Measurements from ENCODE around the gene PAM16. TPM values are rescaled to one million over a fixed set of nuclear protein-coding genes. Genes with fewer than 3 reads are reported as not detected.

Gene PAM16
- polyA plus RNA-seq, 1 donor from 2014 or later, result 145 TPM

- Histone ChIP-seq H2AFZ (ENCODE audit: low read depth, low read length) (no peak overlapping the region), H3K4me2 (ENCODE audit: low read length) (no peak overlapping the region), H3K36me3 (ENCODE audit: insufficient read depth, low read length) (no peaks in the 10 kb centered on the region), H3F3A (ENCODE audit: insufficient read depth, low read length, poor library complexity, severe bottlenecking) (no peaks in the 10 kb centered on the region), H3K9me2 (ENCODE audit: insufficient read depth, low read length) (no peaks in the 10 kb centered on the region), H3K4me3 (ENCODE audit: low read length) (no peak overlapping the region), H3K9me3 (ENCODE audit: low read length) (no peaks in the 10 kb centered on the region), H3K27ac (ENCODE audit: low read length) (no peak overlapping the region), H3K9ac (ENCODE audit: low read length) (no peak overlapping the region), H3K79me2 (replicated peaks; ENCODE audit: insufficient read depth, low read length) (no peaks in the 10 kb centered on the region), H4K20me1 (ENCODE audit: insufficient read depth) (no peaks in the 10 kb centered on the region), H3K27me3 (ENCODE audit: insufficient read depth, low read depth, low read length) (no peaks in the 10 kb centered on the region)
- no peak for TF ChIP-seq CTCF (IDR thresholded peaks at IDR 0.05; ENCODE audit: poor library complexity, severe bottlenecking)
Measured at GRCh38 chr16:4385789-4386450, 34.8 kb upstream of the PAM16 start.

- H3K36me3 ChIP-seq (ENCODE audit: insufficient read depth, low read length), result no peaks in the 10 kb centered on the region
- no peaks in the 10 kb centered on the region for H3K27me3 ChIP-seq (ENCODE audit: insufficient read depth, low read depth, low read length)
- H3K9me2 ChIP-seq (ENCODE audit: insufficient read depth, low read length), result no peaks in the 10 kb centered on the region
- H3F3A ChIP-seq (ENCODE audit: insufficient read depth, low read length, poor library complexity, severe bottlenecking), result no peaks in the 10 kb centered on the region
- no peak overlapping the region for H3K4me3 ChIP-seq (ENCODE audit: low read length)
- no peak overlapping the region for H3K9ac ChIP-seq (ENCODE audit: low read length)
- no peaks in the 10 kb centered on the region for H4K20me1 ChIP-seq (ENCODE audit: insufficient read depth)
- H3K9me3 ChIP-seq (ENCODE audit: low read length), result no peaks in the 10 kb centered on the region
- H3K4me2 ChIP-seq (ENCODE audit: low read length), result no peak overlapping the region
- H3K27ac ChIP-seq (ENCODE audit: low read length), result no peak overlapping the region
- TF ChIP-seq CTCF (IDR thresholded peaks at IDR 0.05; ENCODE audit: poor library complexity, severe bottlenecking) (no peak), POLR2AphosphoS5 (IDR thresholded peaks at IDR 0.05) (no peak), EP300 (conservative IDR thresholded peaks at IDR 0.05; ENCODE audit: poor library complexity, severe bottlenecking) (no peak), RAD21 (conservative IDR thresholded peaks at IDR 0.05) (no peak), MXI1 (conservative IDR thresholded peaks at IDR 0.05; ENCODE audit: poor library complexity, severe bottlenecking) (no peak), EZH2 (IDR thresholded peaks at IDR 0.05; ENCODE audit: borderline replicate concordance, insufficient read depth, low read length, poor library complexity, severe bottlenecking) (no peak), REST (IDR thresholded peaks at IDR 0.05; ENCODE audit: borderline replicate concordance) (no peak), SMC3 (conservative IDR thresholded peaks at IDR 0.05; ENCODE audit: poor library complexity) (no peak), TAF1 (IDR thresholded peaks at IDR 0.05; ENCODE audit: low read depth) (no peak)
- H3K79me2 ChIP-seq (replicated peaks; ENCODE audit: insufficient read depth, low read length), result no peaks in the 10 kb centered on the region
- H2AFZ ChIP-seq (ENCODE audit: low read depth, low read length), result no peak overlapping the region
Measured at GRCh38 chr16:4385066-4385788, 34.1 kb upstream of the PAM16 start.
